PC-3 (cell line): ENCODE measurements around the gene NEDD9.

Experiments used
- EZH2 ChIP-seq: fragments of 300-600 bp; sonication (generic); IDR thresholded peaks from one replicate; pipeline ENCODE4 v1.6.1; 2017; ENCODE audit warnings: antibody characterized with exemption, mild to moderate bottlenecking, low read length; ENCODE audit not compliant: unreplicated experiment
- EZH2phosphoT487 ChIP-seq: fragments of 300-600 bp; sonication (generic); IDR thresholded peaks from 2 replicates; pipeline ENCODE4 v1.6.1; 2018; ENCODE audit warnings: mild to moderate bottlenecking, antibody characterized with exemption, low read length, borderline replicate concordance
- TF ChIP-seq, protein P1 (sequence below): fragments of 300-600 bp; sonication (generic); conservative IDR thresholded peaks from 2 replicates; pipeline ENCODE4 v1.5.1; 2017; ENCODE audit warnings: antibody characterized with exemption, low read depth, mild to moderate bottlenecking, low read length

DNA sequence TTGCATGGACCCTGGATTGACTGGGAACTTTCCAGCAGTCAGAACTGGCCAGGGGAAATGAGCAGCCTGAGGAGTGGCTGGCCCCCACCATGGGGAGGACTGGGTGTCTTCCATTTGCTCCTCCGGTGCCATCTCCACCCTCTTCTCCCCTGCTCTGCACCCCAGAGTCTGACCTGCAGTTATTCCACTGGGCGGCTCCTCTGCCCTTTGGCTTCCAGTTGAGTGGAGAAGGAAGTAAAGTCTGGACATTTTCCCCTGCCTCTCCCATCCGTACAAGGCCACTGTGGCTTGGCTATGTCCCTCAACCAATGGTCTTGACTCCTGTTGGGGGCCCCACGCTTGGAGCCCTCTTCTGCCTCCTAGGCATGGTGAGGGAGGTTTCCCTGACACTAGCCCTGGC, 47.9 kb upstream of the NEDD9 start:
- TF ChIP-seq, protein P1, sequence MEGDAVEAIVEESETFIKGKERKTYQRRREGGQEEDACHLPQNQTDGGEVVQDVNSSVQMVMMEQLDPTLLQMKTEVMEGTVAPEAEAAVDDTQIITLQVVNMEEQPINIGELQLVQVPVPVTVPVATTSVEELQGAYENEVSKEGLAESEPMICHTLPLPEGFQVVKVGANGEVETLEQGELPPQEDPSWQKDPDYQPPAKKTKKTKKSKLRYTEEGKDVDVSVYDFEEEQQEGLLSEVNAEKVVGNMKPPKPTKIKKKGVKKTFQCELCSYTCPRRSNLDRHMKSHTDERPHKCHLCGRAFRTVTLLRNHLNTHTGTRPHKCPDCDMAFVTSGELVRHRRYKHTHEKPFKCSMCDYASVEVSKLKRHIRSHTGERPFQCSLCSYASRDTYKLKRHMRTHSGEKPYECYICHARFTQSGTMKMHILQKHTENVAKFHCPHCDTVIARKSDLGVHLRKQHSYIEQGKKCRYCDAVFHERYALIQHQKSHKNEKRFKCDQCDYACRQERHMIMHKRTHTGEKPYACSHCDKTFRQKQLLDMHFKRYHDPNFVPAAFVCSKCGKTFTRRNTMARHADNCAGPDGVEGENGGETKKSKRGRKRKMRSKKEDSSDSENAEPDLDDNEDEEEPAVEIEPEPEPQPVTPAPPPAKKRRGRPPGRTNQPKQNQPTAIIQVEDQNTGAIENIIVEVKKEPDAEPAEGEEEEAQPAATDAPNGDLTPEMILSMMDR, result no peak
- no peak for TF ChIP-seq EZH2
- TF ChIP-seq EZH2phosphoT487, result no peak
